ENCODE measurements around the gene CHIC2.
"Not testable (repeated sequence)": the region's sequence is repeated elsewhere in the genome, so short reads cannot be mapped to it uniquely, and the experiment has no call there.

Gene CHIC2

DNA sequence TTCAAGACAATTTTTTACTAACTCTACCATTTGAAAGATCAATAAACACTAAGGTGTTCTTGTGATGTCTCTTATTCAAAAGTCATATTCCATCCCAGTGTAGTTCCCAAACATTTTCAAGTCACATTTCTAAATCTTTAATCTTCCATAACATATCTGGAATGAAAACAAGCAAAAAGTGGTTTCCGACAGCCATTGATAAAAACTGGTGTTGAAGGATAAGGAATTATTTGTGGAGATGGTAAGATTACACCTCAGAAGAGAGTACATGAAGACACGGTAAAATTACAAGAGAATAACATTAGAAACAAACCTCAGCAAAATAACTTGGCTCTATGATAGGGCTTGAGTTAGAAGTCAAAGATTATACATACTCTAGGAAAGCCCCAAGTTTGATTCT is 4.3 kb downstream of the CHIC2 start:
- H3K36me3 Mint-ChIP-seq (ENCODE audit: low read depth), result peaks cover 20% of the 10 kb centered on the region
- intact Hi-C loops (cut with micrococcal nuclease), result loop anchor here (5.0 kb wide), 1 partner anchor 58 kb away; no protein-coding TSS in a partner anchor
- peaks cover 48% of the 10 kb centered on the region for H3K4me1 Mint-ChIP-seq (ENCODE audit: low read depth)
- H3K27me3 Mint-ChIP-seq, result no peaks in the 10 kb centered on the region
- no peak overlapping the region for H3K4me3 Mint-ChIP-seq
- no peaks in the 10 kb centered on the region for H3K9me3 Mint-ChIP-seq
- no peak overlapping the region for H3K27ac Mint-ChIP-seq

DNA sequence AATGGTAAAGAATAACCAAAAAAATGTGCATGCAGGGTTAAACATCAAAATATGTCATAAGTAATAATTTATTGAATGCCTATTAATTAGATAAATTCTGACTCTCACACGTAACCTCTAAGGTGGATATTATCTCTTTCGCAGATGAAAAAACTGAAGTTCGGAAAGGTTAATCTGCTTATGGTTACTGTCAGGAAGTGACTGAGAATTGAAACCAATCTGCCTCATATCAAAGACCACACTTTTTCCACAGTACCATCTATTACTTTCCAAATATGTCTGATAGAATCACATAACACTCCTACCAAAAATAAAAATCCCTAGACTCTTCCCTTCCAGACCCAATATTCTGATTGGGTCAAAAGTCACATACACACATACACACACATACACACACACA is 6.2 kb downstream of the CHIC2 start:
- Mint-ChIP-seq H3K27ac (no peak overlapping the region), H3K36me3 (ENCODE audit: low read depth) (peaks cover 12% of the 10 kb centered on the region), H3K4me1 (ENCODE audit: low read depth) (peaks cover 57% of the 10 kb centered on the region), H3K9me3 (no peaks in the 10 kb centered on the region), H3K4me3 (peak overlapping the region; percentile 39), H3K27me3 (no peaks in the 10 kb centered on the region)
- intact Hi-C loops (cut with micrococcal nuclease), result no loop called here

DNA sequence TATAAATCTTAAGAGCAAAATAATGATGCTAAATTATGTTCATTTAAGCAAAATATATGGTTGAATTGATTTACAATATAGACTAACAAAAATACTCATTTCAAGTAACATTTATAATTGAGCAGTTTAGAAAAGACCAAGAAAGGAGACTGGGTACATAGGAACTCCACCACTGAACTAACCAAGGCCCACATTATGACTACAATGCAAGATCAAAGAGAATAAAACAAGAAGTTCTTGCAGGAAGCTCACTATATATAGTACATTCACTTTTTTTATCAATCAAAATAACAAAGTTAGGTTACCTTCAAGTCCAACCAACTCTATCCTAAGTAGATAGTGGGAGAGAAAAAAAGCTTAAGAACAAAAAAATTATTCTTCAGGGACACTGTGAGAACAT is 8.0 kb downstream of the CHIC2 start:
- intact Hi-C loops (cut with micrococcal nuclease), result no loop called here
- Mint-ChIP-seq H3K4me3 (no peak overlapping the region), H3K27me3 (no peaks in the 10 kb centered on the region), H3K9me3 (no peaks in the 10 kb centered on the region), H3K27ac (no peak overlapping the region), H3K36me3 (ENCODE audit: low read depth) (peaks cover 10% of the 10 kb centered on the region), H3K4me1 (ENCODE audit: low read depth) (peaks cover 57% of the 10 kb centered on the region)

DNA sequence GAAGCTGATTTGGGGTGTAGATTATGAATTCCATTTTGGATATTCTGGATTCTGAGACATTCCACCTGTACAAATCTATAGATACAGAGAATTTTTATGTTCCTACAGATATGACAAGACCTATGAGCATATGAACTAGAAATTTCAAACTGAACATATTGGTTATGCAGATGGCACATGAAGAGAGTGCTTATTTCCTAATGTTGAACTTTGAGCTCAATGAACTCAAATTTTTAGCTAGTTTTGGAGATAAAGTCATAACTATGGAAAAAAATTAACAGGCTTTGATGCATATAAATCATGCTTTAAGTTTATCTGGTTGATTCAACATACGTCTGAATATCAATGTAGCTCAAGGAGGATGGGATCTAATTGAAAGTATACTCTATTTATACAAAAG is 8.9 kb downstream of the CHIC2 start:
- H3K9me3 Mint-ChIP-seq, result no peaks in the 10 kb centered on the region
- intact Hi-C loops (cut with micrococcal nuclease), result no loop called here
- no peaks in the 10 kb centered on the region for H3K27me3 Mint-ChIP-seq
- peaks cover 61% of the 10 kb centered on the region for H3K4me1 Mint-ChIP-seq (ENCODE audit: low read depth)
- H3K4me3 Mint-ChIP-seq, result no peak overlapping the region
- peaks cover 10% of the 10 kb centered on the region for H3K36me3 Mint-ChIP-seq (ENCODE audit: low read depth)
- no peak overlapping the region for H3K27ac Mint-ChIP-seq

DNA sequence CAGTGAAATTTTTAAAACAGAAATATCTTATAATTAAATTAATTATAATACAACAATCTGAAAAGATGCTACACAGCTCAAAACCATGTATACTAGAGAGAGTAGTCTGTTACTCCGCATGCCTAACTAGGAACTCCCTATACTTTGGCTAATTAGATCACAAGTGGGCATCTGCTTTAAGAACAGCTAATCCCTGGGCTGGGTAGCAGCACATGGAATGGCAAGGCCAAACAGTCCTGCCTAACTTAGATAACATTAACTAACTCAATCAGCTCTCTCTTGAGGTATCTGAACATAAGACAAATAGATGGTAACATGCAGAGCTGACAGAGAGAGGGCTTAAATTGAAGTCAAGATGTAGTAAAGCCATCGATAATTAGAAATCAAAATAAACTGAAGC is 9.9 kb downstream of the CHIC2 start:
- intact Hi-C loops (cut with micrococcal nuclease), result no loop called here
- Mint-ChIP-seq H3K36me3 (ENCODE audit: low read depth) (peaks cover 10% of the 10 kb centered on the region), H3K27ac (peak overlapping the region; percentile 41), H3K27me3 (no peaks in the 10 kb centered on the region), H3K4me1 (ENCODE audit: low read depth) (peaks cover 58% of the 10 kb centered on the region), H3K9me3 (no peaks in the 10 kb centered on the region), H3K4me3 (no peak overlapping the region)

DNA sequence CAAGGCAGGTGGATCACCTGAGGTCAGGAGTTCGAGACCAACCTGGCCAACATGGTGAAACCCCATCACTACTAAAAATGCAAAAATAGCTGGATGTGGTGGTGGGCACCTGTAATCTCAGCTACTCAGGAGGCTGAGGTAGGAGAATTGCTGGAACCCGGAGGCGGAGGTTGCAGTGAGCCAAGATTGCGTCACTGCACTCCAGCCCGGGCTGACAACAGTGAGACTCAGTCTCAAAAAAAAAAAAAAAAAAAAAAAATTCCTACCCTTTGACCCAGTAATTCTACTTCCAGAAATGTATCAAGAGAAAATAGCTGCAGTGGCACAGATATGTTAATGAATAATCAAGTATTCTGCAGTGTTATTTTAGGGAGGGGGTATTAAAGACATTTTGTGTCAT is 11.1 kb downstream of the CHIC2 start:
- H3K27me3 Mint-ChIP-seq; H3K27ac Mint-ChIP-seq; H3K36me3 Mint-ChIP-seq (ENCODE audit: low read depth); H3K9me3 Mint-ChIP-seq; H3K4me3 Mint-ChIP-seq; intact Hi-C loops (cut with micrococcal nuclease): not testable (repeated sequence)
- H3K4me1 Mint-ChIP-seq (ENCODE audit: low read depth), result peaks cover 58% of the 10 kb centered on the region

DNA sequence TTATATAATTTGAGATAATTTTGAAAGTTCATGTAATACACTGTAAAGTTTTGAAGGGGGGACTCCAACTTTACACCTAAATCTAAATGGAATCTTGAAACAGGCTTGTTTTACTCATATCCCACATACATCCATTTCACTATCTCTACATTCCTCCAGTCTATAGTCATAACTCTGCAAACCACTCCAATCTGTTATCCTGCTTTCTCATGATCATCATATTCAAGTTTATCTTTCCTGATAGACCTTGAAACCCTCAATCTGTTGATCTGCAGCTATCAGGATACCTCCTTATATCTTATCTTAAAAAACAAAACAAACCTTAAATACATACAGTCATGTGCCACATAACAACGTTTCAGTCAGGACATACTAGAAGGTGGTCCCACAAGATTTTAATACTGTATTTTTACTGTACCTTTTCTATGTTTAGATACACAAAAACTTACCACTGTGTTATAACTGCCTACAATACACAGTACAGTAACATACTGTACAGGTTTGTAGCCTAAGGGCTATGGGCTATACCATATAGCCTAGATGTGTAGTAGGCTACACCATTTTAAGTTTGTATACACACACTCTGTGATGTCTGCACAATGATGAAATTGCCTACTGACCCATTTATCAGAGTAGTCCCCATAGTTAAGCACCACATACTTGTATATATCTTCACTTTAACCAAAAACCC is 14.0 kb downstream of the CHIC2 start:
- H3K27ac Mint-ChIP-seq, result no peak overlapping the region
- intact Hi-C loops (cut with micrococcal nuclease), result no loop called here
- peaks cover 34% of the 10 kb centered on the region for H3K4me1 Mint-ChIP-seq (ENCODE audit: low read depth)
- no peaks in the 10 kb centered on the region for H3K9me3 Mint-ChIP-seq
- H3K27me3 Mint-ChIP-seq, result no peaks in the 10 kb centered on the region
- H3K4me3 Mint-ChIP-seq, result no peak overlapping the region
- H3K36me3 Mint-ChIP-seq (ENCODE audit: low read depth), result peaks cover 24% of the 10 kb centered on the region

DNA sequence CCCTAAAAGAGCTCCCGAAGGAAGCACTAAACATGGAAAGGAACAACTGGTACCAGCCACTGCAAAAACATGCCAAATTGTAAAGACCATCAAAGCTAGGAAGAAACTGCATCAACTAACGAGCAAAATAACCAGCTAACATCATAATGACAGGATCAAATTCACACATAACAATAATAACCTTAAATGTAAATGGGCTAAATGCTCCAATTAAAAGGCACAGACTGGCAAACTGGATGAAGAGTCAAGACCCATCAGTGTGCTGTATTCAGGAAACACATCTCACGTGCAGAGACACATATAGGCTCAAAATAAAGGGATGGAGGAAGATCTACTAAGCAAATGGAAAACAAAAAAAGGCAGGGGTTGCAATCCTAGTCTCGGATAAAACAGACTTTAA is 20.8 kb downstream of the CHIC2 start:
- intact Hi-C loops (cut with micrococcal nuclease); H3K9me3 Mint-ChIP-seq; H3K27ac Mint-ChIP-seq; H3K27me3 Mint-ChIP-seq; H3K4me3 Mint-ChIP-seq; H3K4me1 Mint-ChIP-seq (ENCODE audit: low read depth): not testable (repeated sequence)
- peaks cover 67% of the 10 kb centered on the region for H3K36me3 Mint-ChIP-seq (ENCODE audit: low read depth)

DNA sequence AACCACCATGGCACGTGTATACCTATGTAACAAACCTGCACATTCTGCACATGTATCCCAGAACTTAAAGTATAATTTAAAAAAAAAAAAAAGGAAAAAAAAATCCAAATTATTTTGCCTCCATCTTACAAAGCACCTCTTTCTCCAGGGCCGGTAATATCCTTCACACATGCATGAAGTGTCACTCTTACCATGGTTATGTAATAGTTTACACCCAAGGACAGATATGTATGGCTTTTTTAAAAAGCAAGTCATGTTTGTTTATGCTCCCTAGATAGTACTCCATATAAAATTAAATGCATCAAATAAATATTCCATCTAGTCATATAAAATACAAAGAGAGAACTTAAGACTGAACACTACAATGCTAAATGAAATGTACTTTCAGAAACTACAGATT is 22.5 kb downstream of the CHIC2 start:
- Mint-ChIP-seq H3K27me3 (no peaks in the 10 kb centered on the region), H3K27ac (no peak overlapping the region), H3K4me1 (ENCODE audit: low read depth) (peaks cover 1% of the 10 kb centered on the region), H3K36me3 (ENCODE audit: low read depth) (peaks cover 70% of the 10 kb centered on the region), H3K9me3 (peaks cover 7% of the 10 kb centered on the region), H3K4me3 (no peak overlapping the region)
- intact Hi-C loops (cut with micrococcal nuclease), result no loop called here

DNA sequence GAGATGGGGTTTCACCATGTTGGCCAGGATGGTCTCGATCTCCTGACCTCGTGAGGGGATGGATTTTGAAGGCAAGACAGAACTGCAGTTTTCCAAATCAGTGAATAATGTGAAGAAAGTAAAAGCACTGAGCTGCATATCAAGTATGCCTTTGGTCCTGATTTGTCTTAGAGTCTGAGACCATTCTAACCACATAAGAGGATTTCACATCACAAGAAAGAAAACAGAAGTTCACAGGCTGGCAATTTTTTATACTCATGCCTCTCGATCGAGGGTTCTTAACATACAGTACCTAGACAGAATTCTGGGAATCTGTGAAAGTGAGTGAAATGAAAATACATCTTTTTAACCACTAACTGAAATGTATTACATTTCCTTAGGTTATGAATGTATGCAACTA is 23.3 kb downstream of the CHIC2 start:
- peaks cover 70% of the 10 kb centered on the region for H3K36me3 Mint-ChIP-seq (ENCODE audit: low read depth)
- H3K27ac Mint-ChIP-seq, result no peak overlapping the region
- H3K4me3 Mint-ChIP-seq, result no peak overlapping the region
- peaks cover 7% of the 10 kb centered on the region for H3K9me3 Mint-ChIP-seq
- H3K27me3 Mint-ChIP-seq, result no peaks in the 10 kb centered on the region
- peaks cover 10% of the 10 kb centered on the region for H3K4me1 Mint-ChIP-seq (ENCODE audit: low read depth)
- intact Hi-C loops (cut with micrococcal nuclease), result no loop called here

DNA sequence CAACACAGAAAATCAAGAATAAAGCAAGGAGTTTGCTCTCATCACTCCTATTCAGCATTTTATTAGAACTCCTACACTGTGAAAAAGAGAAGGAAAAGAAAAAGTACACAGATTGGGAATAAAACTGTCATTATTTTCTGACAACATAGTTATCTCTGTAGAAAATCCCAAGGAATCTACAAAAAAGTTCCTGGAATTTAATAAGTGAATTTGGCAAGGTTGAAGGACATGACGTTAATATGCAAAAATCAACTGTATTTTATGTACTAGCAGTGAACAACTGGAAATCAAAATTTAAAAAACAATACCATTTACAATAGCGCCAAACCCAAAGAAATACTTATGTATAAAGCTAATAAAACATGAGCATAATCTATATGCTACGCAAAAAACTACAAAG is 26.3 kb downstream of the CHIC2 start:
- intact Hi-C loops (cut with micrococcal nuclease), result no loop called here
- Mint-ChIP-seq H3K9me3 (no peaks in the 10 kb centered on the region), H3K4me3 (no peak overlapping the region), H3K4me1 (ENCODE audit: low read depth) (peaks cover 22% of the 10 kb centered on the region), H3K27me3 (no peaks in the 10 kb centered on the region), H3K27ac (peak overlapping the region; percentile 41), H3K36me3 (ENCODE audit: low read depth) (peaks cover 61% of the 10 kb centered on the region)

DNA sequence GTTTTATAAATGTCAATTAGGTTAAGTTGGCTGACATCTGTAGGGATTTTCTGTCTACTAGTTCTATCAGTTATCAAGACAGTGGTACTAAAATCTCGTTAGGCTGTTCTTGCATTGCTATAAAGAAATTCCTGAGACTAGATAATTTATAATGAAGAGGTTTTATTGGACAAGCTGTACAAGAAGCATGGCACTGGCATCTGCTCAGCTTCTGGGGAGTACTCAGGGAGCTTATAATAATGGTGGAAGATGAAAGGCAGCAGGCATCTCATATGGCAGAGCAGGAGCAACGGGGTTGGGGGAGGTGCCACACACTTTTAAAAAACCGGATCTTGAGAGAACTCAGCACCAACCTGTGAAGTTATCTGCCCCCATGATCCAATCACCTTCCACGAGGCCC is 28.2 kb downstream of the CHIC2 start:
- H3K36me3 Mint-ChIP-seq (ENCODE audit: low read depth), result peaks cover 49% of the 10 kb centered on the region
- no peak overlapping the region for H3K4me3 Mint-ChIP-seq
- H3K4me1 Mint-ChIP-seq (ENCODE audit: low read depth), result peaks cover 29% of the 10 kb centered on the region

DNA sequence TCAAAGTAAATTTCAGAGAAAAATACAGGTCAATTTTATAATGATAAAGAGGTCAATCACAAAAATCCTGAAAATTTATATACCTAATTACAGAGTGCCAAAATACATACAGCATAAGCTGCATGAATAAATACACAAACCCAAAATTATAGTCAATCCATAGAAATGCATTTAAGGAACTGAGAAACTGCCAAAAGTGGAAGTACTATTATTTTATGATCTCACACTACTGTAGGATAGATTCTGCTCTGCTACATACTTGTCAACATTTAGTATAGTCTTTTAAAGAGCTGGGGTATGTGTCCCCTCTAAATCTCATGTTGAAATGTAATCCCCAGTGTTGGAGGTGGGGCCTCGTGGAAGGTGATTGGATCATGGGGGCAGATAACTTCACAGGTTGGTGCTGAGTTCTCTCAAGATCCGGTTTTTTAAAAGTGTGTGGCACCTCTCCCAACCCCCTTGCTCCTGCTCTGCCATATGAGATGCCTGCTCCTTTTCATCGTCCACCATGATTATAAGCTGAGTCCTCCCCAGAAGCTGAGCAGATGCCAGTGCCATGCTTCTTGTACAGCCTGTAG is 31.8 kb downstream of the CHIC2 start:
- intact Hi-C loops (cut with micrococcal nuclease), result no loop called here
- H3K4me1 Mint-ChIP-seq (ENCODE audit: low read depth), result peaks cover 29% of the 10 kb centered on the region
- H3K27me3 Mint-ChIP-seq, result no peaks in the 10 kb centered on the region
- H3K36me3 Mint-ChIP-seq (ENCODE audit: low read depth), result peaks cover 25% of the 10 kb centered on the region
- no peaks in the 10 kb centered on the region for H3K9me3 Mint-ChIP-seq
- H3K27ac Mint-ChIP-seq, result peak overlapping the region; percentile 66
- peak overlapping the region; percentile 69 for H3K4me3 Mint-ChIP-seq

More for the DNA sequence above, 28.2 kb downstream of the CHIC2 start:
- H3K9me3 Mint-ChIP-seq, result no peaks in the 10 kb centered on the region
- H3K27ac Mint-ChIP-seq, result no peak overlapping the region
- H3K27me3 Mint-ChIP-seq, result no peaks in the 10 kb centered on the region
- intact Hi-C loops (cut with micrococcal nuclease), result no loop called here

DNA sequence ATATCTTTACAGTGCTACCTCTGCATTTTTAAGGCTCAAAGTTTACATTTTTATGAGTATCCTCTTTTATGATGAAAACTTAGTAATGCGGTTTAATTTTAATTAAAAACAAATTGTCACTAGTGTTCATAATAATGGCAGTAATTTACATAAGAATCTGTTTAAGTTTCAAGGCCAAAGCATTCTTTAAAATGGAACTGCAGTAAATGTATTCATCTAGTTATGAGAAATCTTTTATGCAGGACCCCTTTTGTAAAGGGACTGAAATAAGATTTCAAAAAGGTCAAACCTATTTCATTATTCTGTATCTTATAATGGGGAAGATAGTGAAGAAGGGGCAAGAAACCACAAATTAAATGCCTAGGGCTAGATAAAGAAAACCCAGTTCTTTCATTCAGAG is 37.1 kb downstream of the CHIC2 start:
- H3K27ac Mint-ChIP-seq, result no peak overlapping the region
- H3K27me3 Mint-ChIP-seq, result no peaks in the 10 kb centered on the region
- no peak overlapping the region for H3K4me3 Mint-ChIP-seq
- H3K36me3 Mint-ChIP-seq (ENCODE audit: low read depth), result peaks cover 6% of the 10 kb centered on the region
- intact Hi-C loops (cut with micrococcal nuclease), result no loop called here
- peaks cover 5% of the 10 kb centered on the region for H3K4me1 Mint-ChIP-seq (ENCODE audit: low read depth)
- no peaks in the 10 kb centered on the region for H3K9me3 Mint-ChIP-seq

DNA sequence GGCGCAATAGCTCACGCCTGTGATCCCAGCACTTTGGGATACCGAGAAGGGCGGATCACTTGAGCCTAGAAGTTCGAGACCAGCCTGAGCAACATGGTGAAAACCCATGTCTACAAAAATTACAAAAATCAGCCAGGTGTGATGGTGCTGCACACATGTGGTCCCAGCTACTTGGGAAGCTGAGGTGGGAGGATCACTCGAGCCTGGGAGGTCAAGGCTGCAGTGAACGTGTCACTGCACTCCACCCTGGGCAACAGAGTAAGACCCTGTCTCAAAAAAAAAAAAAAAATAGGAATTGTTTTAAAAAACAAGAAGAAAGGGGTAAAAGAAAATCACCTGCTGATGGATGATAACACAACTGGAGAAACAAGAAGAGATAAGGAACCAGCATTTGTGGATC is 38.8 kb downstream of the CHIC2 start:
- Mint-ChIP-seq H3K27me3 (no peaks in the 10 kb centered on the region), H3K4me1 (ENCODE audit: low read depth) (peaks cover 5% of the 10 kb centered on the region), H3K27ac (no peak overlapping the region), H3K9me3 (no peaks in the 10 kb centered on the region), H3K36me3 (ENCODE audit: low read depth) (peaks cover 6% of the 10 kb centered on the region), H3K4me3 (no peak overlapping the region)
- intact Hi-C loops (cut with micrococcal nuclease), result no loop called here
